Natural killer cell (primary cell): ENCODE data around the gene IRX6. TPM values are rescaled to one million over a fixed set of nuclear protein-coding genes. Genes with fewer than 3 reads are reported as not detected.

Experiments
- ATAC-seq, 3 donors: fragments of 150-1000 bp in 2 of 3; fragments of 200-7000 bp in 1 of 3; cut with Tn5 transposase; 1 replicate in 1 of 3; 2 replicates in 2 of 3; pipeline ENCODE4 v1.10.0; 2021; ENCODE audit warnings: mild to moderate bottlenecking in 2 of 3, moderate library complexity in 2 of 3
- DNase-seq, 2 donors: peaks; one replicate each; pipeline versions ENCODE4 v3.0.0 to v3.0.0-alpha.2; 2013 to 2021; ENCODE audit warnings: mixed read lengths in 1 of 2
- H3K27ac ChIP-seq: one replicate; pipeline ENCODE4 v1.5.1; 2013; ENCODE audit warnings: mild to moderate bottlenecking, low read length
- H3K27me3 ChIP-seq: one replicate; pipeline ENCODE4 v1.6.1; 2013; ENCODE audit warnings: low read length; ENCODE audit not compliant: control insufficient read depth, insufficient read depth
- H3K36me3 ChIP-seq: one replicate; pipeline ENCODE4 v1.6.1; 2013; ENCODE audit warnings: low read length; ENCODE audit not compliant: control insufficient read depth, insufficient read depth
- H3K4me1 ChIP-seq: one replicate; pipeline ENCODE4 v1.6.1; 2013; ENCODE audit warnings: low read length; ENCODE audit not compliant: control insufficient read depth, insufficient read depth
- H3K4me3 ChIP-seq: one replicate; pipeline ENCODE4 v1.5.1; 2013; ENCODE audit warnings: low read length
- H3K9me3 ChIP-seq: one replicate; pipeline ENCODE4 v1.6.1; 2013; ENCODE audit warnings: low read length; ENCODE audit not compliant: control insufficient read depth, insufficient read depth
- H3K27ac Mint-ChIP-seq, 2 donors: one replicate each; pipeline ENCODE4 v1.8.0; 2022; ENCODE audit warnings: mild to moderate bottlenecking in 2 of 2, mixed read lengths in 2 of 2, moderate library complexity in 1 of 2
- H3K27me3 Mint-ChIP-seq, 2 donors: one replicate each; pipeline ENCODE4 v1.8.0; 2022; ENCODE audit warnings: low read depth in 2 of 2, mixed read lengths in 2 of 2
- H3K36me3 Mint-ChIP-seq: one replicate; pipeline ENCODE4 v1.8.0; 2022; ENCODE audit warnings: mixed read lengths
- H3K4me1 Mint-ChIP-seq, 2 donors: one replicate each; pipeline ENCODE4 v1.8.0; 2022; ENCODE audit warnings: mixed read lengths in 2 of 2
- H3K4me3 Mint-ChIP-seq: one replicate; pipeline ENCODE4 v1.8.0; 2022; ENCODE audit warnings: mild to moderate bottlenecking, moderate library complexity, mixed read lengths
- H3K9me3 Mint-ChIP-seq, 2 donors: one replicate each; pipeline ENCODE4 v1.8.0; 2022; ENCODE audit warnings: mixed read lengths in 2 of 2
- CTCF ChIP-seq: fragments of 200-600 bp; IDR thresholded peaks from one replicate; pipeline ENCODE4 v1.8.0; 2022; ENCODE audit warnings: antibody characterized with exemption
- WGBS: methylation state at CpG from one replicate; pipeline ENCODE4 v1.1.7; 2013; ENCODE audit warnings: missing lambda C conversion rate; ENCODE audit not compliant: insufficient coverage; 5-methylcytosine and 5-hydroxymethylcytosine counted together
- intact Hi-C: fragments of 100-400 bp; cut with micrococcal nuclease; formaldehyde crosslinking; loops from one replicate; pipeline ENCODE4 v1.14.2; 2022
- total RNA-seq, 4 donors: library from RNA; stranded (reverse); fragments of 120-200 nt in 1 of 4; gene quantifications; one replicate each; pipeline versions ENCODE4 v1.2.3 to v1.2.4, GENCODE V29; 2013 to 2022

Gene IRX6
- total RNA-seq, 3 donors from 2014 or later (not counting 1 experiment from before 2014, with no cell fraction given), result not detected

DNA sequence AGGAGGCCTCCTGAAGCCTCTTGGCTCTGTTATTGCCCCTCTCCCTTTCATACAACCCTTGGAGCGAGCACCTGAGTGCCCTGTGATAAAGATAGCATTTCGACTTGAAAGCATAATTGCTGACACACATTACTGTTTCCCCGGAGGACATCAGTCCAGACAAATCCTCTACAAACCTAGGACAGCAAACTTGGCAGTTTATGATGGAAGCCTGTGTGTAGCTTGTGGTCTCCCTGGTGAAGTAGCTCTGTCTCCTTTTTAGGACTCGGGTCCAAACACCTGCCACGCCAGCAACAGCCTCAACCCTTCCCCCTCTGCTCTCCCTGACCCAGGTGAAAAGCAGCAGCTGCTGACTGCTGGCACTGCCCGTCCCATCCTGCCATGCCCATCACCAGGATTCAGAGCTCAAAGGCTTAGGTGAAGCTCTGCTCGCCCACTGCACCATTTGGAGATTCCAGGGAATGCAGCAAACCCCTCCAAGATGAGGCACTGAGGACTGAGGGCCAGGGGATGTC lies 55.9 kb downstream of the IRX6 start:
- H3K27me3 ChIP-seq, result no peaks in the 10 kb centered on the region
- no peaks in the 10 kb centered on the region for H3K4me1 Mint-ChIP-seq
- 85% methylated on average over 7 of the region's 7 CpGs for WGBS
- H3K27me3 Mint-ChIP-seq, result peaks cover 3 to 8% of the 10 kb centered on the region in 2 donors
- intact Hi-C loops, result no loop called here
- H3K27ac ChIP-seq, result no peak overlapping the region
- no peaks in the 10 kb centered on the region for H3K36me3 Mint-ChIP-seq
- ATAC-seq, result no peak
- no peak for TF ChIP-seq CTCF
- no peaks in the 10 kb centered on the region for H3K4me1 ChIP-seq
- H3K4me3 ChIP-seq, result no peak overlapping the region
- no peak overlapping the region for H3K27ac Mint-ChIP-seq
- DNase-seq, result no peak
- no peaks in the 10 kb centered on the region for H3K9me3 ChIP-seq
- H3K36me3 ChIP-seq, result no peaks in the 10 kb centered on the region
- no peaks in the 10 kb centered on the region for H3K9me3 Mint-ChIP-seq
- no peak overlapping the region for H3K4me3 Mint-ChIP-seq

Other genes starting within 250 kb of the IRX6 start
- gene MMP2, start 155.0 kb downstream of the IRX6 start, total RNA-seq, result not detected
- gene LPCAT2, start 184.9 kb downstream of the IRX6 start, total RNA-seq, result 10 to 100 TPM in 1 of 3 donors, 1 to 10 TPM in 2; 1.6 to 23.5 (median 3.1) TPM
- gene CAPNS2, start 242.5 kb downstream of the IRX6 start, total RNA-seq, result under 1 TPM in 1 of 3 donors, not detected in 2; 0.60 TPM